ENCODE data around the gene WDR64. TPM values are rescaled to one million over a fixed set of nuclear protein-coding genes. Genes with fewer than 3 reads are reported as not detected.
"Not testable (repeated sequence)": the region's sequence is repeated elsewhere in the genome, so short reads cannot be mapped to it uniquely, and the experiment has no call there.

WDR64 gene
- total and polyA plus RNA-seq, 8 donors, result not detected

DNA sequence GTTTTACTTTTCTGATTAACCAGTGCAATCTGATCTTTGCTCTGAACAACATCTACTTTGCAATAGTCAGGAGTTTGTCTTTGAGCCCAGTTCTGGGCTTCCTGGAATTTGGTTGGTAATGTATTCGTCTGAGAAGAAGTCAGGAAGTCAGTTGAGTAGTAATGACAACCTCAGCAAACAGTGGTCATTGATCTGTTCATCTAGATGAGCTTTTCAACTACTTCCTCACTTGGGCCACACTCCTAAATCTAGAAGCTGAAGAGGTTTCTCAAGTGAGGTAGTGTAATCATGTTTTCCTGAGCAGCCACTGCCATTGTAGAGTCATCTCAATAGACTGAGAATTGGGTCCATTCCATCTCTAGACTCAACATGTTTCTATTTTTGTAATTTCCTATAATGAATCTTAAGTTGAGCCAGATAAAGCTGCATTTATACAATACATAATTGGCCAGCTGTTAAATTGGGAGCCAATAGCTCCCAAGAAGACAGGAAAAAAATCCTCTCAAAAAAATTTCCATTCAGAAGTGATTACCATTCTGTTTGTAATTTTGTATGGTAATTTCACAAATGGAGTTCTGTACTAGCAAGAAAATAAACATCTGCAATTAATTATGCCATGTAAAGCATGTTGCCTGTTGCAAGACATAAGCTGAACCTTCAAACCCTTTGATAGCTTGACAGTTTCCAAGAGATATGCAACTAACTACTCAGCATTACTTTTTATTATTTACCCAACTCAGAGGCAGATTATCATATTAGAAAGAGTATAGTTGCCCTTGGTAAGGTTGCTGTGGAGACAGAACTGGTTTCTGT lies 49.6 kb downstream of the WDR64 start:
- Histone ChIP-seq H3K4me3 (no peak overlapping the region), H3K4me1 (no peaks in the 10 kb centered on the region), H3K36me3 (no peaks in the 10 kb centered on the region), H3K27ac (no peak overlapping the region), H3K9me3 (no peaks in the 10 kb centered on the region), H3K27me3 (no peaks in the 10 kb centered on the region)
- no peak for DNase-seq
- intact Hi-C loops (cut with DNase I), result no loop called here
- no peak for FAIRE-seq
- 38 to 47% methylated on average over 1 of the region's 1 CpG for WGBS, 2 donors
- no peak for TF ChIP-seq CTCF (IDR thresholded peaks at IDR 0.05)
- ATAC-seq, result no peak

DNA sequence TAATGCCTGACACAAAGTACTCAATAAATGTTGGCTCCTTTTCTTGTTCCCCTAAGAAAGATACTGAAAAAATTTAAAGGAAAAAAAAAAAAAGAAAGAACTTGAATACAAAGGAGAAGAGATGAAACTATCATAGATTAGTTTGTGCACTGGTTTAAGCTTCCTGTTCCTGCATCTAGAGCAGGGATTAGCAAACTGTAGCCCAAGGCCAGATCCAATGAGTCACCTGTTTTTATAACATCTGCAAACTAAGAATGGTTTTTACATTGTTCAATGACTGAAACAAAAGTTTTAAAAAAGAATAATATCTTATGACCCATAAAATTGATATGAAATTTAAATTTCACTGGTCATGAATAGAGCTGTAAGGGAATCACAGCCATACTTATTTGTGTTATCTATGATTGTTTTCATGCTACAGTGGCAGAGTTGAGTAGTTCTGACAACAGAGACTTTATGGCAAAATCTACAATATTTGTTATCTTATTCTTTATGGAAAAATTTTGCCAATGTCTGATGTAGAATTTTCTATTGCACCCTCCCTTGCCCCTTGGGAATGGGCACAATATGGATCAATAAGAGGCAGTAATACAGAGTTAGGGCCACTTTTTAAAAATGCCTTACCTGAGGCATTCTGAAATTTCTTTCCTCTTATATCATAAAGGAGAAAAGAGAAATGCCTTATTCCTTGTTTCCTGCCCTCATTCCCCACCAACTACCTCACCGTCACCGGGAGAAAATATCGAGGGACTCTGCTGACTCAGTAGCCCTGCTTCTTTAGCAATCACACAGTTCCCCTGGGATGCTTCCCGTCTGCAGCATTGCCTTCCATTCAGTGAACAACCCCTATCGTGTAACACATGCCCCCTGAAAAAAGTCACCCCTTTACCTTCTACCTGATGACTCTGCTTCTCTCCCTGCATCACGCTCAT lies 50.6 kb downstream of the WDR64 start:
- no peaks in the 10 kb centered on the region for H3K36me3 ChIP-seq
- 83 to 85% methylated on average over 6 of the region's 6 CpGs for WGBS, 2 donors
- no peaks in the 10 kb centered on the region for H3K4me1 ChIP-seq
- no peaks in the 10 kb centered on the region for H3K9me3 ChIP-seq
- no peak overlapping the region for H3K4me3 ChIP-seq
- H3K27ac ChIP-seq, result no peak overlapping the region
- FAIRE-seq (no peak), ATAC-seq (peak in 2 of 4 donors; percentile 40 to 61), DNase-seq (no peak)
- intact Hi-C loops (cut with DNase I), result no loop called here
- H3K27me3 ChIP-seq, result no peaks in the 10 kb centered on the region
- no peak for TF ChIP-seq CTCF (IDR thresholded peaks at IDR 0.05)

- DNase-seq; FAIRE-seq; H3K4me1 ChIP-seq; H3K27ac ChIP-seq; H3K27me3 ChIP-seq; H3K4me3 ChIP-seq; H3K9me3 ChIP-seq; H3K36me3 ChIP-seq; ATAC-seq; intact Hi-C loops (cut with DNase I): not testable (repeated sequence)
- WGBS, 2 donors, result 84 to 85% methylated on average over 4 of the region's 4 CpGs
Measured at GRCh38 chr1:241703739-241704138, 51.7 kb downstream of the WDR64 start.

DNA sequence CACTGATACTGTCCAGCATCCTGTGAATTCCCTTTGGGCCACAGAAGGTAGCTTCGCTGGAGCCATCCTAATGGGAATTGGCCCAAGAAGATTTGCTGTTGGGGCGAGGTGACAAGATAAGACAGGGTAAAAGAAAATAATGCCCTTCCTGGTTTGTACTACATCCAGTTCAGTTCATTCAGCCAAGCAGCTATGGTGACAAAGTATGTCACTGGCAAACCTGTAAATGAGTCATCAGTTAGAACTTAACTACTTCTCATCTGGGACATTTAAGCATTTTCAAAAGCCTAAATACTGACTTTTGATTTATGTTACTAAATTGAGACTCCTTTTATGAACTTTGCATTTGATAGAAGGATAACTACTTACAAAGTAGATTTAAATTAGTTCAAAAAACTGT lies 54.2 kb downstream of the WDR64 start:
- no peak for FAIRE-seq
- Histone ChIP-seq H3K4me3 (no peak overlapping the region), H3K4me1 (no peaks in the 10 kb centered on the region), H3K27me3 (no peaks in the 10 kb centered on the region), H3K27ac (no peak overlapping the region), H3K36me3 (no peaks in the 10 kb centered on the region), H3K9me3 (no peaks in the 10 kb centered on the region)
- WGBS, 2 donors, result 68 to 75% methylated on average over 2 of the region's 2 CpGs
- ATAC-seq, result peak in 1 of 4 donors; percentile 54
- DNase-seq, result no peak
- intact Hi-C loops (cut with DNase I), result no loop called here
- no peak for TF ChIP-seq CTCF (IDR thresholded peaks at IDR 0.05)

DNA sequence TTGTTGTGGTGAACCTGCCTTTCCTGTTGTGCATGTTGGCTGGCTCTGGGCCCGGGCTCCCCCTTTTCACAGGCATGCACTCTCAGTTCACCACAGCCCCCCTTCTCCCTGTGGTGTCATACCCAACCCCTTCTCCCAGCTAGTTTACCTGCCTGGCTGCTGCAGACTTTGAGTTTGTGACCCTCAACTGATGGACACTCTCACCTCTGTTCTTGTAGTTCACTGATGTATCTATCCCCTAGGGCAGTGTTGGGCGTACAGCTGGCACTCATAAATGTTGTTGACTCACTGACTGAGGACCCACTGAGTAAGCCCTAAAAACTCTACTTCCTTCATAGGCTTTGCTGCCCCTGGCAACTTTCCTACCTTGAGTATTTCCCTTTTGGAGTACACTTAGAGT lies 54.9 kb downstream of the WDR64 start:
- ATAC-seq (no peak), DNase-seq (no peak), FAIRE-seq (no peak)
- H3K4me3 ChIP-seq, result no peak overlapping the region
- no peaks in the 10 kb centered on the region for H3K4me1 ChIP-seq
- no peaks in the 10 kb centered on the region for H3K9me3 ChIP-seq
- H3K27ac ChIP-seq, result no peak overlapping the region
- H3K36me3 ChIP-seq, result no peaks in the 10 kb centered on the region
- intact Hi-C loops (cut with DNase I), result no loop called here
- 48 to 57% methylated on average over 2 of the region's 2 CpGs for WGBS, 2 donors
- H3K27me3 ChIP-seq, result no peaks in the 10 kb centered on the region
- TF ChIP-seq CTCF (IDR thresholded peaks at IDR 0.05), result no peak

All from pancreas (tissue), 10 donors.